DND-41 (cell line): ENCODE measurements around the gene LIG1.

Experiments
- CTCF ChIP-seq: IDR thresholded peaks from 2 replicates; pipeline ENCODE4 v1.5.1; 2012; ENCODE audit warnings: borderline replicate concordance, low read length, moderate library complexity, mild to moderate bottlenecking; ENCODE audit not compliant: poor library complexity, severe bottlenecking; ENCODE audit errors: extremely low read depth
- EZH2 ChIP-seq: IDR thresholded peaks from 3 replicates; pipeline ENCODE4 v1.6.1; 2012; ENCODE audit warnings: borderline replicate concordance, low read depth, mild to moderate bottlenecking, moderate library complexity, low read length, inconsistent platforms; ENCODE audit not compliant: severe bottlenecking

GRCh38 chr19:48176226-48176625, 6.1 kb upstream of the LIG1 start:
- no peak for TF ChIP-seq CTCF
- no peak for TF ChIP-seq EZH2
